NOMO-1 treated with dmso at 0.1 percent for 144 hours (cell line): Measurements from ENCODE around the gene SPRY1.
A peak's percentile ranks its signal among the peaks of the same experiment; 100 is the strongest.

Source experiments
- DNase-seq: peaks from one replicate; lab custom pipeline; 2025; ENCODE audit not compliant: unreplicated experiment; lab: John Stamatoyannopoulos, UW

Gene SPRY1

GRCh38 chr4:123378794-123379193, 17.8 kb upstream of the SPRY1 start:
- no peak for DNase-seq

GRCh38 chr4:123379392-123379791, 17.2 kb upstream of the SPRY1 start:
- DNase-seq = no peak

- DNase-seq = no peak
Observed at GRCh38 chr4:123380728-123381716, 15.6 kb upstream of the SPRY1 start.

GRCh38 chr4:123381996-123382395, 14.6 kb upstream of the SPRY1 start:
- DNase-seq = no peak

- DNase-seq = no peak
Observed at GRCh38 chr4:123383566-123383965, 13.0 kb upstream of the SPRY1 start.

GRCh38 chr4:123386609-123387008, 10.0 kb upstream of the SPRY1 start:
- no peak for DNase-seq

- DNase-seq = peak; percentile 8
Observed at GRCh38 chr4:123390846-123391456, 5.6 kb upstream of the SPRY1 start.

- DNase-seq = no peak
Observed at GRCh38 chr4:123393721-123394120, 2.9 kb upstream of the SPRY1 start.

- no peak for DNase-seq
Observed at GRCh38 chr4:123397144-123398065, 810 bp downstream of the SPRY1 start.

- DNase-seq = peak; percentile 58
Observed at GRCh38 chr4:123398066-123398852, 1.7 kb downstream of the SPRY1 start.

- peak; percentile 37 for DNase-seq
Observed at GRCh38 chr4:123398853-123399626, 2.4 kb downstream of the SPRY1 start.

GRCh38 chr4:123399627-123400358, 3.2 kb downstream of the SPRY1 start:
- no peak for DNase-seq

- DNase-seq = no peak
Observed at GRCh38 chr4:123401271-123402120, 4.9 kb downstream of the SPRY1 start.

GRCh38 chr4:123402121-123402465, 5.5 kb downstream of the SPRY1 start:
- no peak for DNase-seq

GRCh38 chr4:123403080-123403604, 6.5 kb downstream of the SPRY1 start:
- DNase-seq = no peak

- DNase-seq = no peak
Observed at GRCh38 chr4:123404533-123404932, 7.9 kb downstream of the SPRY1 start.

- no peak for DNase-seq
Observed at GRCh38 chr4:123405267-123405865, 8.8 kb downstream of the SPRY1 start.

GRCh38 chr4:123406872-123407271, 10.3 kb downstream of the SPRY1 start:
- no peak for DNase-seq
